Inflammatory macrophage treated with lipopolysaccharide for 4 hours (primary cell): ENCODE results near the gene MTCP1.

Source experiments
- DNase-seq: peaks from one replicate; pipeline ENCODE4 v3.0.0-alpha.2; 2020

Gene MTCP1

DNA sequence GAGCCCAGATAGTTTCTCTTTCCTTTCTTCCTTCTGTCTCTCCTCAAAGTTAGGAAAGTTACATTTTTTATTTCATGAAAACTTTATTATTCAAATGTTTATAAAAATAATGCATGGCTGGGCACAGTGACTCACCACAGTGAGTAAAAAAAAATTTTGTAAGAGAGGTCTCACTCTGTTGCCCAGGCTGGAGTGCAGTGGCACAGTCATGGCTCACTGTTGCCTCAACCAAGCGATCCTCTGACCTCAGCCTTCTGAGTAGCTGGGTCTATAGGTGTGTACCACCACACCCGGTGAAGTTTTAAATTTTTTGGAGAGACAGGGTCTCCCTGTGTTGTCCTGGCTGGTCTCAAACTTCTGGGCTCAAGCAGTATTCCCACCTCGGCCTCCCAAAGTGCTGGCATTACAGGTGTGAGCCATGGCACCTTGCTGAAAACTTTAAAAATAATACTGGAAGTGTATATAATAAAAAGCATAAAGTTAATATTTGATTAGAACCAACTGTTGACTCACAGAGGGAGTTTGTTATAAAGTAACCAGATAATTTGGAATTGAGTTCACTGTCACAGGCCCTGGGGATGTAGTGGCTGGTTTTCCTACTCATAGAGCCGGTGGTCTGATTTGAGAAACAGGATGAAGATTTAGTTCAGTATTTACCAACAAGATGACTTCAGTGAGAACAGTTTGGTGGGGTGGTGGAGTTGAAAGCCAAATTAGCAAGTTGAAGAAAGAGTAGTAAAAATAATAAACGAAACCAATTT, 18.0 kb downstream of the MTCP1 start:
- DNase-seq: no peak

DNA sequence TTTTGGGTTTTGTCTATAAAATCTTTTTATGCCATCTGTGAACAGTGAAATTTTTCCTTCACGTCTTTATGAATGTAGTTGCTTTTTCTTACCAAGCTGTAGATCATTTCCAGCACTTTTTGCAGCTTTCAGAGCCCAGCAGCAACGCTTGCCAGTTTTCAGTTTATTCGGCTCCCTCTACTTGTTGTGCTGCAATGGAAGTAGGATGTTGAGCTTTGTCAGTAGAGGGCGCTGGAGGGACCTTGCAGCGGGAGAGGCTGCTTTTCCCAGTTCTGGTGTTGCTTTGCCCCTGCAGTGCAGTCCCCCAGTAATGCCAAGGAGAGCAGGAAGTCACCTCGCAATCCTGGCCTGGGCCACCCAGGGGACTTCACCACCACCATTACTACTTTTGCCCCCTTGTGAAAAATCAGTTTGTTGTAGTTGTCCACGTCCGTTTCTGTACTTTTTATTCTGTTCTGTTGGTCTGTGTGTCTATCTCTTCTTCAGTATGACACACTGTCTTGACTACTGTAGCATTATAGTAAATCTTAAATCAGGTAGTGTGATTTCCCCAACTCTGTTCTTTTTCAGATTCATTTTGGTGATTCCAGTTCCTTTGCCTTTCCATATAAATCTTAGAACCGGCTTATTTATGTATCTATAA, 21.8 kb downstream of the MTCP1 start:
- DNase-seq: peak; percentile 56

DNA sequence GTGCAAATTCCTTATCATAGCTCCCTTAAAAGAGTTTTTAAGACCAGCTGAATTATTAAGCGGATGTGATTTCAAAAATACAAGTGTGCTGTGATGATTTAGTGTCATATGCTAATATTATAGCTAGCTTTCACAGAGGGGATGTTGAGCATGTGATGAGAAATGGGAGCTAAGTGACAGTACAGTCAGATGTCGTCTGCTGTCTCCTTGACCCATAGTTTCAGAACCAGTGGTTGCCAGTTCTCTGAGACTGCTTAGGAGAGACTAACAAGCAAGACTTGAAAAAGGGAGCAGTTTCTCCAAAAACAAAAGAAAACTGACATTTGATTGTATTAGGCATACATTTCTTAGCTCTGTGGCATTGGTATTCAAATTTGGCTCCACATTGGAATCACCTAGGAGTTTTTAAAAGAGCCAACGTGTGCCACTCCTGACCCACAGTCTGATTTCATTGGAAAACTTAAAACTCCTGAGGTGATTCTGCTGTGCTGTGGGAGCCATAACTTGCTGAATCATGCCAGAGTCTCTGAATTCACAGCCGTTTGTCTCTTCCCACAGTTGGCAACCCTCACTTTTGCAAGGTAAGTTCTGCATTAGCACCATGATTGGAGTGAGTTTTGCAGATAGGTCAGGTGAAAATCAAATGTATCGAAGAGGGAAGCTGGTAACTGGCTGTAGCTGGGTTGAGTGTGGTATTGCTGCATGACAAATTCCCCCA, 24.0 kb downstream of the MTCP1 start:
- peak; percentile 41 for DNase-seq

DNA sequence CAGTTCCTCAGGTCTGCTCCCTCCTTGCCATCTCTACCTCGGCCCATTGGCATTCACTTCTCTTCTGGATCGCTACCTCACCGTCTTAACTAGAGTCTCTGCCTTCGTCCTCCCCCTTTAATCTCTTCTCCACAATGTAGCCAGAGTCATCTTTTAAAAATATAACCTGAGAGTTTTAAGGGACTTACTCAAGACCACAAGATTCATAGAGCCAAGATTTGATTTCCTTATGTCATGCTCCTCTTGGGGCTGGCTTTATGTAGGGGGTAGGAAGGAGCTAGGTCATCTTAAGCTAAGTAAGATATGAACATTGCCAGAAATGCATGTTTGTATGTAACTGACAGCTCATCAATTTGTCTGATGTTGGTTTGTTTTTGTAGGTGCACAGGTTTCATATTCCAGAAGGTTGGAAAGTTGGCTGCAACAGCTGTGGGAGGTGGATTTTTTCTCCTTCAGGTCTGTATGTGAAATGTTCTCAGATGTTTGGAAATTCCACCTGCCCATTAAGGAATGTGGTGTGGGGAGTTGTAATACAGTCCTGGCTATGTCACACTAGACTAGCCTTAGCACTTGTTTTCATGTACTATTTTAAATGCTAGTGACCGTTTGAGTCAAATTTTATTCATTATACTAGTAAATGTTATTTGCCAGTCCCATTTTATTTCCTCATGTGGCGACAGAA, 24.7 kb downstream of the MTCP1 start:
- DNase-seq: no peak

DNA sequence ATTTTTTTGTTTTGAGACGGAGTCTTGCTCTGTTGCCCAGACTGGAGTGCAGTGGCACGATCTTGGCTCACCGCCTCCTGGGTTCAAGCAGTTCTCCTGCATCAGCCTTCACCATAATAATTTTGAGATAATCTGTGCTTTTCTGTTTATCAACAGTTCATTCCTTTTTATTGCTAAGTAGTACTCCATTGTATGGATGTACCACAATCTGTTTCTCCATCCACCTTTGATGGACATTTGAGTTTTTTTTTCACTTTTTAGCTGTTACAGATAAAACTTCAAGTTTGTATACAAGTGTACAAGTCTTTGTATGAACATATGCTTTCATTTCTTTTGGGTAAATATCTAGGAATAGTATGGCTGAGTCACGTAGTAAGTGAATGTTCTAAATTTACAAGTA, 35.2 kb downstream of the MTCP1 start:
- no peak for DNase-seq

DNA sequence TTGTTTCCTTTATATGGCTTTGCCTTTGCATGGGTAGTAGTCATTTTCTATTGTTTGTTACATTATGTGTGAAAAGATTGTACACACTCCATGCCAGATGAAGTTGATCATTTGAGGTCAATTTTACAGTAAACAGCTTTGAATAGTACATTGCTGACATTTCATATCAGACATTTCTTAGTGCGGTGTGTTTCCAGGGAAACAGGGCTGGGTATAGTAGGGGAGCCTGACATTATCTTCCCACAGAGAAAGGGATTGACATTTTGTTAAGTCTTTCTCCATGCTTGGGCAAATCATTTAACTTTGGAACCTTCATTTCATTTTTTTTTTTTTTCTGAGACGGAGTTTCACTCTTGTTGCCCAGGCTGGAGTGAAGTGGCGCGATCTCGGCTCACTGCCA, 39.3 kb downstream of the MTCP1 start:
- no peak for DNase-seq

DNA sequence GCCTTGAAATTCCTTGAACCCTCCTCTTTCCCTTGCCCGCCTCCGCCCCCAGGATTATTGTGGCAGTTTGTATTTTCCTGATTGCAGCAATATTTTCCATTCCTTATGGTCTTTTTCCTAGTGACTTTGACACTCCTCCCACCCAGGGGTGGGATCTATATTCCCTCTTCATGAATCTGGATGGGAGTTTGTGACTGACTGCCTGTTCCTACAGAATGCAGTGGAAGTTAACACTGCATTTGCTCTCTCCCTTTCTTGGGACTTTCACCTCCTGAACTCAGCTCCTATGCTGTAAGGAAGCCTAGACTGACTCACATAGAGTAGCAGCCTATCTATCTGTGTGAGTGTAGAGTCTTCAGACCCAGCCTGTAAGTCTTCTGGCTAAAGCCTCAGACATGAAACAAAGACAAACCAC, 42.1 kb downstream of the MTCP1 start:
- DNase-seq: peak; percentile 8

DNA sequence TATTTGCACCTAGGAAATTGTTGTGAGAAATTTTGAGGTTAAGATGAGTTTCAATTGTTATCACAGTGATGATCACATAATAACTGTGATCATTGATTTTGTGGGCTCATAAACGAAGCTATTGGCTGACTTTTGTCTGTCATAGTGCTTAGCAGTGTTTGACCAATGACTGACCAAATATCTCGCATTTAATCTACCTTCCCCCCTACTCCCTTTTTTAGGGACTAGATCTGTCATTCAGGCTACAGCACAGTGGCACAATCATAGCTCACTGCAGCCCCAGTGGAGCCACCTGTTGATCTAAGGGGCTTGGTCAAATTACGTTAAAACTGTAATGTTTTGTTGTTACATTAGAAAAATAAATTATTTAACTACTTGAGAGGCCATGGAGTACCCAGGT, 42.8 kb downstream of the MTCP1 start:
- no peak for DNase-seq

DNA sequence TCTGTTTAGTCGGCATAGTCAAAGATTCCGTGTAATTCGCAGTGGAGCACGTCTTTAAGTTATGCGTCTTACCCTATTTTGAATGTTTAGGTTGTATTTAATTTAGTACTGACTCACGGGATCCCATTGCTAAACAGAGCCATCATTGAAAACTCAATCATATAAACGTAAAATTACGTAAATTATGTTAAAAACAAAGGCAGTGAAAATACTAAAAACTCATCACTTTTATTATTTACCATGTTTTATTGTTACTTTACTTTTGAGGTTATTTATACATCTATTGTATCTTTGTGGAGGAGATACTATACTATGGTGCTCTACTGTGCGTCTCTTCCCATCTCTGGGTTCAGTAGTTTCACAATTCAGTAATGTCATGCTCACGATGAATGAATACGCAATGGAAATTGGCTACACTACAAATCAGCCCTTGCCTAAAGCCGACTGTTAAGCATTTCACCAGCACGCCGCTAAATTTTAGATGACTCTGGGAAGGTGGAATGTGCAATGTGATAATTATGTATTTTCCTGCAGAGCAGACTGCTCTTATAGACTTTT, 43.3 kb downstream of the MTCP1 start:
- DNase-seq: peak; percentile 82

DNA sequence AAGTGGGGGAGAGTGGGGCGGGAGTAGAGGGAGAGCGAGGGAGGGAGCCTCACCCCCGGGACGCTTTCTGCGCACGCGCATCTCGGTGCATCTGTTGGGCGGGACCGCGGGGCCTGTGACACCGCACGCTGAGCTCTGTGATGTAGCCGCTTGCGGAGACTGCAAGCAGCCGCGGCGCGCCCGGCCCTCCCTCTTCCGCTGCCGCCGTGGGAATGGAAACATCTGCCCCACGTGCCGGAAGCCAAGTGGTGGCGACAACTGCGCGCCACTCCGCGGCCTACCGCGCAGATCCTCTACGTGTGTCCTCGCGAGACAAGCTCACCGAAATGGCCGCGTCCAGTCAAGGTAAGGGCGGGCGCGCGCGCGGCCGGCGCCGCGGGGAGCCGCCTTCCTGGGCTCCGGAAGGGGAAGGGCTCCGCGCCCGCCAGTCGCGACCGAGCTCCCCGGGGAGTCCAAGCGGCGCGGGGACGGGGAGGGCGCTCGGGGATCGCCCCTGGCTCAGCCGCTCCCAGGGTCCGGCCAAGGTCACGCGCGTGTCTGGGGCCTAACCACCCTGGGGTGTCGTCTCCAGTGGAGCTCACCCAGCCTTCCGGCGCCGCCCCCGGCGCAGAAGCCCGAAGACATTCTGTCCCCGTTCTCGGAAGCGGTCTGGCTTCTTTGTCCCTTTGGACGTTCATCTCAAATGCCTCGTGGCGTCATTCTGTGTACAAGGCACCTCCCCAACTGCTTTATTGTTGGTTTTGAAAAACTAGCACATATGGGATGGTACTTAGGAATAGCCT, 44.0 kb downstream of the MTCP1 start, which contains the start of gene FUNDC2:
FUNDC2 (plus strand) TSS at position 118 of the 782 bp plus-strand sequence; CDS start at position 213, 95 bp downstream.
- DNase-seq: peak; percentile 92

DNA sequence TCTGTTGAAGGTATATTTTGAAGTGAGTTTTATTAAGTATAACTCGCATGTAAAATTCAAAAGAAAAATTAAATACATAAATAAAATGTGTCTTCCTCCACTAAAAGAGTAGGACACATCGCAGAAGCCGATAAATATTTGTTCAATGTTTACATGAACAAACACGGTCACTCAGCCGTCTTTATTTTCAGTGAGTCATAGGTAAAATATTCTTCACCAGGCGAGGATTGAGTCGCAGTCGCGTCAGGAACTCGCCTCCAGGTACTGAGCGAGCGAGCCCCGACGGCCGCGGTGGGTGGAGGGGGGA, 44.6 kb downstream of the MTCP1 start:
- DNase-seq: no peak

DNA sequence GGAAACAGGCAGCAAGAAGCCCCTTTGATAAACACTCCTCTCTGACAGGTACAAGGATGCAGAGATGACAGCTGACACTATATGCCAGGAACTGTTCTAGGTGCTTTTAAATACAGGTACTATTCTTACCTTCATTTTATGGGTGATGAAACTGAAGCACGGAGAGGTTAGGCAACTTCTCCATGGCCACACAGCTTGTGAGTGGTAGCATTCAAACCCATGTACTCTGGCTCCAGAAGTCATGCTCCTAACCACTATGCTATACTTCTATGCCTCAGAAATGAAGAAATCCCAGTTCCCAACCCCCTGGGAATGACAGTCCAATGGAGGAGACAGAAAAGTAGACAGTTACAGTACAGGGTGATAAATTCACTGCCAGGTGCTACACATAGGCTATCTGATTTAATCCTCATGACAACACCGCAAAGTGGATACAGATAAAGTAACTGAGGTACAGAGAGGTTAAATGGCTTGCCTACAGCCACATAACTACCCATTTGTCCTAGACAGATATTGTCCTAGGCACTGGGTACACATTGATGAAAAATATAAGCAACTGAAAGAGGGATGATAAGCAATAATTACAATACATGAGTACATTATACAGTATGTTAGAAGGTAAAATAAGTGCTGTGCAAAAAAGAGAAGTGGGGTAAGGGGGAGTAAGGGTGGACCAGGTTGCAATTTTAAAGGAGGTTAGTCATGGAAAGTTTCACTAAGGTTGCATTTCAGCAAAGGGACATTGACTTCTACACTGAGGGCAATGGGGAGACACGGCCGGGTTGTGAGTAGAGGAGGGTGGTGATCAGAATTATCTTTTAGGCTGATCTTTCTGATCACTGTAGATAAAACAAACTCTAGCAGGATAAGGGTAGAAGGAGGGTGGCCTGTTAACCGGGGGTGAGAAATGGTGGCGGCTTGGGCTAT, 46.8 kb downstream of the MTCP1 start:
- DNase-seq: no peak

DNA sequence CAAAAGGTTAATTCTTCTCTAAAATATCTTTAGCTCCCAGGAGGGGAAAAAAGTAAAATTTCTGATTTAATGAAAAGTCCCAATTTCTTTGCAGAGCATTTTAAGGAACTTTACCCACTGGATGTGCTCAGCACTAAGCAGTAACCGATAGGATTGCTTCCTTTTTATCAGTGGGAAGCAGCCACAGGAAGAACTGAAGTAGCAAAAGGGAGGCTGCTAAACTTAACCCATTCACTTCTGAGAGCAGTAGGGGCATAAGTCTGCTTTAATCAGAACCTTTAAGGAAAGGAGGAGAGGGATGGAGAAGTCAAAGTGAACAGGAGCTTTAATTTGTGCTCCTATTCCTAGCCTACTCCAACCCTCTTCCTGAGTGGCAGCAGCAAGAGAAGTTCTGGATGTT, 48.4 kb downstream of the MTCP1 start, which contains the start of gene F8:
F8 (minus strand) TSS at position 139 of the 400 bp plus-strand sequence. CDS start 171 bp downstream, outside the sequence.
- DNase-seq: no peak

DNA sequence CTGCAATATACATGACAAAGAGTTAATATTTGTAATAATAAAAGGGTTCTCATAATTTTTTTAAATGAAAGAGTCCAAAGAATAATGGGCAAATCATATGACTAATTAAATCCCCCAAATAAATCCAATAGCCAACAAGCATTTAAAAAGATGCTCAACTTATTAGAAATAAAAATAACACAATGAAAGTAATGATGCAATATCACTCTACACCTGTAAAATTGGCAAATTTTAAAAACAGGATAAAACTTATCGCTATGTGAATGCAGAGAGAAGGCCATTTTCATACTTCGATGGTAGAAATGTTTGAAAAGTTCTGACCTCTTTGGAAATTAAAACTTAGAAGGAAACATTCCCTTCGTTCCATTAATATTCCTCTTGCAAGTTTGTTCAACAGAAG, 50.3 kb downstream of the MTCP1 start:
- no peak for DNase-seq
